ENCODE data around the gene ANKRD29. TPM values are rescaled to one million over a fixed set of nuclear protein-coding genes. Genes with fewer than 3 reads are reported as not detected.
"Not testable (repeated sequence)": the region's sequence is repeated elsewhere in the genome, so short reads cannot be mapped to it uniquely, and the experiment has no call there.

Gene ANKRD29
- total RNA-seq, 1 donor from 2014 or later: 56.5 TPM

- DNase-seq: no peak
- no peak for TF ChIP-seq CTCF (IDR thresholded peaks at IDR 0.05)
Measured at GRCh38 chr18:23617412-23618014, 45.2 kb downstream of the ANKRD29 start.

GRCh38 chr18:23616258-23616657 lies 46.5 kb downstream of the ANKRD29 start:
- H3K9me3 ChIP-seq: no peaks in the 10 kb centered on the region
- DNase-seq: no peak
- peaks cover 17% of the 10 kb centered on the region for H3K27me3 ChIP-seq (ENCODE audit: low read depth)
- ATAC-seq: no peak
- H3K36me3 ChIP-seq: no peaks in the 10 kb centered on the region
- no peak overlapping the region for H3K27ac ChIP-seq
- peaks cover 21% of the 10 kb centered on the region for H3K4me1 ChIP-seq
- intact Hi-C loops (cut with DNase I): no loop called here
- H3K4me3 ChIP-seq: no peak overlapping the region
- TF ChIP-seq CTCF (IDR thresholded peaks at IDR 0.05): no peak

More at GRCh38 chr18:23617412-23618014, 45.2 kb downstream of the ANKRD29 start:
- Histone ChIP-seq H3K4me3 (no peak overlapping the region), H3K36me3 (no peaks in the 10 kb centered on the region), H3K4me1 (peaks cover 25% of the 10 kb centered on the region), H3K27me3 (ENCODE audit: low read depth) (peaks cover 17% of the 10 kb centered on the region), H3K9me3 (no peaks in the 10 kb centered on the region), H3K27ac (no peak overlapping the region)
- ATAC-seq: no peak
- intact Hi-C loops (cut with DNase I): no loop called here

GRCh38 chr18:23614891-23615290 lies 47.8 kb downstream of the ANKRD29 start:
- Histone ChIP-seq H3K4me1 (peaks cover 20% of the 10 kb centered on the region), H3K36me3 (no peaks in the 10 kb centered on the region), H3K9me3 (no peaks in the 10 kb centered on the region), H3K27ac (no peak overlapping the region), H3K4me3 (no peak overlapping the region), H3K27me3 (ENCODE audit: low read depth) (peaks cover 10% of the 10 kb centered on the region)
- intact Hi-C loops (cut with DNase I): no loop called here
- TF ChIP-seq CTCF (IDR thresholded peaks at IDR 0.05): no peak
- no peak for DNase-seq
- ATAC-seq: no peak

GRCh38 chr18:23614413-23614812 lies 48.3 kb downstream of the ANKRD29 start:
- H3K4me1 ChIP-seq: peaks cover 15% of the 10 kb centered on the region
- intact Hi-C loops (cut with DNase I): no loop called here
- no peak overlapping the region for H3K27ac ChIP-seq
- H3K27me3 ChIP-seq (ENCODE audit: low read depth): peaks cover 5% of the 10 kb centered on the region
- no peak overlapping the region for H3K4me3 ChIP-seq
- no peaks in the 10 kb centered on the region for H3K9me3 ChIP-seq
- ATAC-seq (no peak), DNase-seq (no peak)
- no peak for TF ChIP-seq CTCF (IDR thresholded peaks at IDR 0.05)
- H3K36me3 ChIP-seq: no peaks in the 10 kb centered on the region

GRCh38 chr18:23613091-23613475 lies 49.6 kb downstream of the ANKRD29 start:
- not testable (repeated sequence) for ATAC-seq

GRCh38 chr18:23612434-23613090 lies 50.1 kb downstream of the ANKRD29 start:
- Histone ChIP-seq H3K36me3 (no peaks in the 10 kb centered on the region), H3K4me3 (no peak overlapping the region), H3K27me3 (ENCODE audit: low read depth) (no peaks in the 10 kb centered on the region), H3K27ac (no peak overlapping the region), H3K9me3 (no peaks in the 10 kb centered on the region), H3K4me1 (no peaks in the 10 kb centered on the region)
- TF ChIP-seq CTCF (IDR thresholded peaks at IDR 0.05): no peak
- intact Hi-C loops (cut with DNase I): no loop called here
- DNase-seq: peak; percentile 50
- peak; percentile 87 to 88 for ATAC-seq

More at GRCh38 chr18:23613091-23613475, 49.6 kb downstream of the ANKRD29 start:
- H3K36me3 ChIP-seq; DNase-seq; H3K27ac ChIP-seq; H3K4me1 ChIP-seq; H3K9me3 ChIP-seq; intact Hi-C loops (cut with DNase I); H3K27me3 ChIP-seq (ENCODE audit: low read depth); H3K4me3 ChIP-seq: not testable (repeated sequence)
